GM23338 (cell line): ENCODE results near the gene TPT1. TPM values are rescaled to one million over a fixed set of nuclear protein-coding genes. Genes with fewer than 3 reads are reported as not detected.

ENCODE experiments used
- ATAC-seq: fragments of 200-7000 bp; cut with Tn5 transposase; 3 replicates; pipeline ENCODE4 v1.9.1; 2020
- DNase-seq: peaks from one replicate; pipeline ENCODE4 v3.0.0-alpha.2; 2015; ENCODE audit warnings: low spot score
- H2AFZ ChIP-seq: fragments of 200-600 bp; sonication (generic); 2 replicates; pipeline ENCODE4 v1.8.0; 2016; ENCODE audit warnings: antibody characterized with exemption, mild to moderate bottlenecking, moderate library complexity
- H3F3A ChIP-seq: fragments of 200-600 bp; sonication (generic); replicated peaks from 2 replicates; pipeline ENCODE4 v1.8.0; 2017; ENCODE audit warnings: antibody characterized with exemption, mixed run types, low read depth
- H3K27ac ChIP-seq: fragments of 200-600 bp; sonication (generic); 2 replicates; pipeline ENCODE4 v1.6.1; 2016; ENCODE audit warnings: low read depth
- H3K27me3 ChIP-seq: fragments of 200-600 bp; sonication (generic); 2 replicates; pipeline ENCODE4 v1.8.0; 2016; ENCODE audit warnings: mild to moderate bottlenecking, mixed run types, moderate library complexity; ENCODE audit not compliant: insufficient read depth
- H3K36me3 ChIP-seq: fragments of 200-600 bp; sonication (generic); 2 replicates; pipeline ENCODE4 v1.8.0; 2016; ENCODE audit warnings: mild to moderate bottlenecking; ENCODE audit not compliant: insufficient read depth
- H3K4me1 ChIP-seq: fragments of 200-600 bp; sonication (generic); 2 replicates; pipeline ENCODE4 v1.8.0; 2016; ENCODE audit warnings: mild to moderate bottlenecking, moderate library complexity; ENCODE audit not compliant: insufficient read depth
- H3K4me2 ChIP-seq: fragments of 200-600 bp; sonication (generic); 2 replicates; pipeline ENCODE4 v1.7.1; 2017; ENCODE audit warnings: mixed run types
- H3K4me3 ChIP-seq: fragments of 200-600 bp; sonication (generic); 2 replicates; pipeline ENCODE4 v1.6.1; 2016; ENCODE audit warnings: mixed run types
- H3K79me2 ChIP-seq: fragments of 200-600 bp; sonication (generic); replicated peaks from 2 replicates; pipeline ENCODE4 v1.8.0; 2017; ENCODE audit warnings: mild to moderate bottlenecking; ENCODE audit not compliant: insufficient read depth
- H3K9me2 ChIP-seq: fragments of 200-600 bp; sonication (generic); 2 replicates; pipeline ENCODE4 v1.8.0; 2017; ENCODE audit not compliant: insufficient read depth
- H4K20me1 ChIP-seq: fragments of 200-600 bp; sonication (generic); replicated peaks from 2 replicates; pipeline ENCODE4 v1.8.0; 2017; ENCODE audit warnings: mild to moderate bottlenecking; ENCODE audit not compliant: insufficient read depth
- H3K27ac Mint-ChIP-seq: 2 replicates; pipeline ENCODE4 v1.8.0; 2020; ENCODE audit warnings: inconsistent platforms, mild to moderate bottlenecking, moderate library complexity, mixed read lengths
- H3K27me3 Mint-ChIP-seq: 3 replicates; pipeline ENCODE4 v1.8.0; 2022; ENCODE audit warnings: low read depth, mild to moderate bottlenecking, moderate library complexity, mixed read lengths, inconsistent platforms; ENCODE audit not compliant: insufficient read depth, poor library complexity
- H3K36me3 Mint-ChIP-seq: 3 replicates; pipeline ENCODE4 v1.8.0; 2021; ENCODE audit warnings: low read depth, mild to moderate bottlenecking, inconsistent platforms, moderate library complexity, mixed read lengths
- H3K4me1 Mint-ChIP-seq: 3 replicates; pipeline ENCODE4 v1.8.0; 2020; ENCODE audit warnings: mild to moderate bottlenecking, inconsistent platforms, mixed read lengths
- H3K4me3 Mint-ChIP-seq: 3 replicates; pipeline ENCODE4 v1.8.0; 2021; ENCODE audit warnings: moderate library complexity, mild to moderate bottlenecking, inconsistent platforms, mixed read lengths
- H3K9me3 Mint-ChIP-seq: 3 replicates; pipeline ENCODE4 v1.8.0; 2020; ENCODE audit warnings: moderate library complexity, mild to moderate bottlenecking, inconsistent platforms, mixed read lengths
- CREB1 ChIP-seq: fragments of 250-450 bp; sonication (Bioruptor Pico); IDR thresholded peaks from 2 replicates; pipeline ENCODE4 v1.5.0; 2020; ENCODE audit warnings: low read depth, mild to moderate bottlenecking, moderate library complexity
- ETS1 ChIP-seq: IDR thresholded peaks from 2 replicates; pipeline ENCODE4 v1.6.1; 2016; ENCODE audit warnings: antibody characterized with exemption
- EZH2 ChIP-seq: fragments of 200-600 bp; sonication (generic); IDR thresholded peaks from one replicate; pipeline ENCODE4 v1.8.0; 2017; ENCODE audit warnings: antibody characterized with exemption, mild to moderate bottlenecking, low read depth; ENCODE audit not compliant: unreplicated experiment
- EZH2phosphoT487 ChIP-seq: fragments of 200-600 bp; sonication (generic); IDR thresholded peaks from one replicate; pipeline ENCODE4 v1.8.1; 2018; ENCODE audit warnings: antibody characterized with exemption; ENCODE audit not compliant: unreplicated experiment
- JUNB ChIP-seq: IDR thresholded peaks from one replicate; pipeline ENCODE4 v1.6.1; 2016; ENCODE audit warnings: antibody characterized with exemption; ENCODE audit not compliant: unreplicated experiment
- NANOG ChIP-seq: IDR thresholded peaks from 2 replicates; pipeline ENCODE4 v1.6.1; 2016; ENCODE audit warnings: antibody characterized with exemption, borderline replicate concordance
- POLR2AphosphoS5 ChIP-seq: IDR thresholded peaks from 2 replicates; pipeline ENCODE4 v1.6.1; 2016; ENCODE audit warnings: antibody characterized with exemption, low read depth
- REST ChIP-seq: IDR thresholded peaks from one replicate; pipeline ENCODE4 v1.6.1; 2018; ENCODE audit warnings: antibody characterized with exemption; ENCODE audit not compliant: unreplicated experiment
- STAT1 ChIP-seq: IDR thresholded peaks from one replicate; pipeline ENCODE4 v1.6.1; 2016; ENCODE audit warnings: antibody characterized with exemption; ENCODE audit not compliant: unreplicated experiment
- ZNF114 ChIP-seq: fragments of 250-450 bp; sonication (Bioruptor Pico); IDR thresholded peaks from 2 replicates; pipeline ENCODE4 v1.5.0; 2020; ENCODE audit warnings: mild to moderate bottlenecking, moderate library complexity
- ZNF331 ChIP-seq: fragments of 250-450 bp; sonication (Bioruptor Pico); IDR thresholded peaks from 2 replicates; pipeline ENCODE4 v1.5.0; 2020; ENCODE audit warnings: low read depth, mild to moderate bottlenecking, moderate library complexity
- ZNF462 ChIP-seq: fragments of 250-450 bp; sonication (Bioruptor Pico); IDR thresholded peaks from 2 replicates; pipeline ENCODE4 v1.5.0; 2020; ENCODE audit warnings: mild to moderate bottlenecking, moderate library complexity
- polyA plus RNA-seq: library from polyadenylated mRNA; unstranded; fragments of >200 nt; fragmentation: Nextera tagmentation; extraction: Ambion mirVana; gene quantifications from 2 replicates; pipeline ENCODE4 v1.2.1, GENCODE V29; 2016
- total RNA-seq: library from RNA; depleted of rRNA; stranded (reverse); fragments of >200 nt; shearing (Covaris generic); gene quantifications from 2 replicates; pipeline ENCODE4 v1.2.3, GENCODE V29; 2014
- TF ChIP-seq, protein P1 (sequence below), 2 experiments: fragments of 200-600 bp in 1 of 2; sonication (generic) in 1 of 2; conservative IDR thresholded peaks; 2 replicates each; pipeline versions ENCODE4 v1.5.1 to v1.6.1; 2016 to 2017; ENCODE audit warnings: antibody characterized with exemption in 2 of 2, low read depth in 2 of 2, mild to moderate bottlenecking in 2 of 2, moderate library complexity in 1 of 2

Gene TPT1
- total and polyA plus RNA-seq, 2 experiments from 2014 or later, result 1,385 to 2,519 TPM

DNA sequence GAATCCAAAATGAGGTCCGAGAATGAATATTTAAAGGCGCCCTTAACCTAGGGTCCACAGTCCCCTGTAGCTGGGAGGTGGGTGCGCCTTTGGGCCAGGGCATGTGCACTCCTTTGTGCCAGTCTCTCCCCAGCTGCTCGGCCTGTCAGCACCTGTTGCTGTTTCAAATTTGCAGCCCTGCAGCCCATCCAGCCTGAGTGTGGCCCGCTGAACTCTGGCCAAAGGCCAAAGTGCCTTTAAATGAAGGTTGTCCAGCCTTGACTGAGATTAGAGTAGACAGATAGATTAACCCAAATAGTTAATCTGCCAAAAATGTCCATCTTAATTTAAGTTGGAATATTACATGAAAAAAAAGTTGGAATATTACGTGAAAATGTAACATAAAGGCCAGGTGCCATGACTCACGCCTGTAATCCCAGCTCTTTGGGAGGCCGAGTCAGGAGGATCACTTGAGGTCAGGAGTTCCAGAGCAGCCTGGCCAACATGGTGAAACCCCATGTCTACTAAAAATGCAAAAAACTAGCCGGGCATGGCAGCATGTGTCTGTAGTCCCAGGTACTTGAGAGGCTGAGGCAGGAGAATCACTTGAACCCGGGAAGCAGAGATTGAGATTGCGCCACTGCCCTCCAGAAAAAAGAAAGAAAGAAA, 25.3 kb downstream of the TPT1 start:
- Mint-ChIP-seq H3K27me3 (peaks cover 13% of the 10 kb centered on the region), H3K27ac (no peak overlapping the region), H3K4me1 (peaks cover 10% of the 10 kb centered on the region), H3K4me3 (no peak overlapping the region), H3K9me3 (no peaks in the 10 kb centered on the region; the same call in 2 of the 3 replicates), H3K36me3 (no peaks in the 10 kb centered on the region)
- Histone ChIP-seq H3K4me3 (no peak overlapping the region), H3K27ac (no peak overlapping the region; the same call in 1 of the 2 replicates), H4K20me1 (no peaks in the 10 kb centered on the region), H3K36me3 (no peaks in the 10 kb centered on the region), H3K4me2 (no peak overlapping the region), H3K27me3 (no peaks in the 10 kb centered on the region), H3K9me2 (no peaks in the 10 kb centered on the region), H2AFZ (no peak overlapping the region), H3K79me2 (no peaks in the 10 kb centered on the region), H3K4me1 (peaks cover 2% of the 10 kb centered on the region), H3F3A (no peaks in the 10 kb centered on the region)
- no peak for ATAC-seq
- DNase-seq, result no peak
- TF ChIP-seq NANOG (no peak), STAT1 (no peak), EZH2phosphoT487 (no peak), JUNB (no peak), ZNF114 (CRISPR knock-in tag) (no peak), CREB1 (CRISPR knock-in tag) (no peak), ZNF331 (no peak), POLR2AphosphoS5 (no peak), ETS1 (no peak), EZH2 (no peak), ZNF462 (CRISPR knock-in tag) (no peak), REST (no peak)
- TF ChIP-seq, protein P1, sequence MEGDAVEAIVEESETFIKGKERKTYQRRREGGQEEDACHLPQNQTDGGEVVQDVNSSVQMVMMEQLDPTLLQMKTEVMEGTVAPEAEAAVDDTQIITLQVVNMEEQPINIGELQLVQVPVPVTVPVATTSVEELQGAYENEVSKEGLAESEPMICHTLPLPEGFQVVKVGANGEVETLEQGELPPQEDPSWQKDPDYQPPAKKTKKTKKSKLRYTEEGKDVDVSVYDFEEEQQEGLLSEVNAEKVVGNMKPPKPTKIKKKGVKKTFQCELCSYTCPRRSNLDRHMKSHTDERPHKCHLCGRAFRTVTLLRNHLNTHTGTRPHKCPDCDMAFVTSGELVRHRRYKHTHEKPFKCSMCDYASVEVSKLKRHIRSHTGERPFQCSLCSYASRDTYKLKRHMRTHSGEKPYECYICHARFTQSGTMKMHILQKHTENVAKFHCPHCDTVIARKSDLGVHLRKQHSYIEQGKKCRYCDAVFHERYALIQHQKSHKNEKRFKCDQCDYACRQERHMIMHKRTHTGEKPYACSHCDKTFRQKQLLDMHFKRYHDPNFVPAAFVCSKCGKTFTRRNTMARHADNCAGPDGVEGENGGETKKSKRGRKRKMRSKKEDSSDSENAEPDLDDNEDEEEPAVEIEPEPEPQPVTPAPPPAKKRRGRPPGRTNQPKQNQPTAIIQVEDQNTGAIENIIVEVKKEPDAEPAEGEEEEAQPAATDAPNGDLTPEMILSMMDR (conservative IDR thresholded peaks at IDR 0.05; ENCODE audit: low read depth in 2 of 2), result no peak
